ENCODE data around the gene PERM1. TPM values are rescaled to one million over a fixed set of nuclear protein-coding genes. Genes with fewer than 3 reads are reported as not detected.
A peak's percentile ranks its signal among the peaks of the same experiment; 100 is the strongest.

Gene PERM1
- total and polyA plus RNA-seq, 9 of the 15 experiments (the other 6 are each of a cell fraction or from before 2014, with no cell fraction given) = not detected

DNA sequence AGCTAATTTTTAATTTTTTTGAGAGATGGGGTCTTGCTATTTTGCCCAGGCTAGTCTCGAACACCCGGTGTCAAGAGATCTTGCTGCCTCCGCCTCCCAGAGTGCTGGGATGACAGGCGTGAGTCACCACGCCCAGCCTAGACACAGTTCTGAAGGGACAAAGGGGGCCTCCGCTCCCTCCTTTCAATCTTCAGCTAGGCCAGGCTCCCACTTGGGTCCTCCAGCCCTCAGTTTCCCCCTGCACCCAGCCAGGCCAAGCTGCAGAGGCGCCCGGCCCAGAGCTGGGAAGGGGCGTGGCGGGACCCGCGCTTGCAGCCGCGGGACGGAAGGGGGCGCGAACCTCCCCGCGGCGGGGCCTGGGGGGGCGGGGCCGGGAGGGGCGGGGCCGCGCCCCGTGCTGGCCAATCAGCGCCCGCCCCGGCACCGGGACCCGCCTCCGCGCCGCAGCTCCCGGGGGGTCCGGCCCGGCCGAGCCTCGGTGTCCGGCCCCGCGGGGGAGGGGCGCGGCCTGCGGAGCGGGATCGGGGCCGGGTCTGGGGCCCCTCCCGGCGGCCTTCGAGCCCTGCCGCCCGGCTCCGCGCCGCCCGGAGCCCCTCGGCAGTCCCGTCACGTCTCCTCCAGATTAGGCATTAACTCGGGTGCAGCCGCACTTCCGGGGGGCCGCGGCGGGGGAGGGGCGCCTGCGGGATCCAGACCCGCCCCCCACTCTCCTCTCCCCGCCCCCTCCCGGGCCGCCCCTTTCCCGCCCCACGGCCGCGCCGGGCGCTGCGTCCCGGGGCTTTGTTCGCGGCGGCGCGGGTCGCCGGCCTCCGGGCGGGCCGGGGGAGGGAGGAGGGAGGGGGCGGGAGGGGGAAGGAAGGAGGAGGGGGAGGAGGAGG is 37.5 kb upstream of the PERM1 start (continued):
- TF ChIP-seq CBX1 (IDR thresholded peaks at IDR 0.05; ENCODE audit: low read depth) (no peak), NFE2 (IDR thresholded peaks at IDR 0.05; ENCODE audit: low read depth) (no peak), C11orf30 (IDR thresholded peaks at IDR 0.05; ENCODE audit: low read depth) (no peak), OTX1 (CRISPR knock-in tag; IDR thresholded peaks at IDR 0.05) (0 out of 2 replicates have a peak, but pooled peaks have one; percentile 5), SIN3B (IDR thresholded peaks at IDR 0.05; ENCODE audit: low read depth) (no peak), POLR2AphosphoS5 (IDR thresholded peaks at IDR 0.05; ENCODE audit: control insufficient read depth, insufficient read depth, low read depth, low read length) (no peak; the same call in 1 of the 2 replicates), ZNF280B (CRISPR knock-in tag; IDR thresholded peaks at IDR 0.05) (no peak), PTTG1 (tag; IDR thresholded peaks at IDR 0.05; ENCODE audit: low read depth) (no peak), ZNF3 (CRISPR knock-in tag; IDR thresholded peaks at IDR 0.05) (no peak), ZFP30 (CRISPR knock-in tag; IDR thresholded peaks at IDR 0.05; ENCODE audit: borderline replicate concordance) (no peak), FOXJ2 (tag; IDR thresholded peaks at IDR 0.05) (no peak), ZNF644 (tag; IDR thresholded peaks at IDR 0.05; ENCODE audit: low read depth) (no peak), ELK3 (CRISPR knock-in tag; IDR thresholded peaks at IDR 0.05) (no peak), ZNF79 (CRISPR knock-in tag; IDR thresholded peaks at IDR 0.05; ENCODE audit: low read depth) (no peak), CBFA2T2 (conservative IDR thresholded peaks at IDR 0.05) (no peak), KDM1A (IDR thresholded peaks at IDR 0.05) (peak; percentile 49 to 77; a peak in 3 of 4 replicates), RBM39 (optimal IDR thresholded peaks at IDR 0.05; ENCODE audit: low read depth, low read length) (no peak), ZNF324 (CRISPR knock-in tag; IDR thresholded peaks at IDR 0.05) (no peak), RFX5 (IDR thresholded peaks at IDR 0.05; ENCODE audit: low read depth, low read length) (no peak), CBX8 (IDR thresholded peaks at IDR 0.05; ENCODE audit: borderline replicate concordance, extremely low read depth, low read depth, low read length, poor library complexity, severe bottlenecking) (no peak), ZNF274 (IDR thresholded peaks at IDR 0.05; ENCODE audit: borderline replicate concordance, low read depth, low read length) (no peak)
- TF ChIP-seq, protein P1, sequence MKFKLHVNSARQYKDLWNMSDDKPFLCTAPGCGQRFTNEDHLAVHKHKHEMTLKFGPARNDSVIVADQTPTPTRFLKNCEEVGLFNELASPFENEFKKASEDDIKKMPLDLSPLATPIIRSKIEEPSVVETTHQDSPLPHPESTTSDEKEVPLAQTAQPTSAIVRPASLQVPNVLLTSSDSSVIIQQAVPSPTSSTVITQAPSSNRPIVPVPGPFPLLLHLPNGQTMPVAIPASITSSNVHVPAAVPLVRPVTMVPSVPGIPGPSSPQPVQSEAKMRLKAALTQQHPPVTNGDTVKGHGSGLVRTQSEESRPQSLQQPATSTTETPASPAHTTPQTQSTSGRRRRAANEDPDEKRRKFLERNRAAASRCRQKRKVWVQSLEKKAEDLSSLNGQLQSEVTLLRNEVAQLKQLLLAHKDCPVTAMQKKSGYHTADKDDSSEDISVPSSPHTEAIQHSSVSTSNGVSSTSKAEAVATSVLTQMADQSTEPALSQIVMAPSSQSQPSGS (CRISPR knock-in tag; IDR thresholded peaks at IDR 0.05) = no peak
- TF ChIP-seq, protein P2, sequence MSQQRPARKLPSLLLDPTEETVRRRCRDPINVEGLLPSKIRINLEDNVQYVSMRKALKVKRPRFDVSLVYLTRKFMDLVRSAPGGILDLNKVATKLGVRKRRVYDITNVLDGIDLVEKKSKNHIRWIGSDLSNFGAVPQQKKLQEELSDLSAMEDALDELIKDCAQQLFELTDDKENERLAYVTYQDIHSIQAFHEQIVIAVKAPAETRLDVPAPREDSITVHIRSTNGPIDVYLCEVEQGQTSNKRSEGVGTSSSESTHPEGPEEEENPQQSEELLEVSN (IDR thresholded peaks at IDR 0.05; ENCODE audit: borderline replicate concordance in 1 of 2, extremely low read depth in 1 of 2, insufficient read depth in 1 of 2, insufficient read length in 1 of 2, low read depth in 1 of 2, low read length in 1 of 2, poor library complexity in 1 of 2, severe bottlenecking in 1 of 2) = peak in 1 of 2 experiments; percentile 60

Measured in K562 (cell line).